Measurements from ENCODE around the gene GNL3. TPM values are rescaled to one million over a fixed set of nuclear protein-coding genes. Genes with fewer than 3 reads are reported as not detected.
A peak's percentile ranks its signal among the peaks of the same experiment; 100 is the strongest.

Gene GNL3
- polyA plus RNA-seq, 1 donor = 72.9 TPM

- no peak for DNase-seq
Measured at GRCh38 chr3:52689151-52689550, 3.3 kb downstream of the GNL3 start.

DNA sequence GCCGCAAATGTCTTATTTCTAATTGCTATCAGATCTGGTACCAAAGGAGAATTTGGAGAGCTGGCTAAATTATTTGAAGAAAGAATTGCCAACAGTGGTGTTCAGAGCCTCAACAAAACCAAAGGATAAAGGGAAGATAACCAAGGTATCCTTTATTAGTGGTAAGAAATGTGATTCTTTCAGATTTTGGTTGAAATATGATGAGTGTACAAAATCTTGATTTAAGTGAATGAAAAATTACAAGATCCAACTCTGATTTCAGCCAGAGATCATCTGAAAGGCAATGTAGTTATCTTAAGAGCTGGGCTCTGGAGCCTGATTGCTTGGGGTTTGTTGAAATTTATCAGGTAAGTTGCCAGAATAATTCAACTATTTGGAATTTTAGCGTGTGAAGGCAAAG is 4.7 kb downstream of the GNL3 start:
- DNase-seq = no peak

GRCh38 chr3:52693071-52693470 is 7.2 kb downstream of the GNL3 start:
- DNase-seq = no peak

DNA sequence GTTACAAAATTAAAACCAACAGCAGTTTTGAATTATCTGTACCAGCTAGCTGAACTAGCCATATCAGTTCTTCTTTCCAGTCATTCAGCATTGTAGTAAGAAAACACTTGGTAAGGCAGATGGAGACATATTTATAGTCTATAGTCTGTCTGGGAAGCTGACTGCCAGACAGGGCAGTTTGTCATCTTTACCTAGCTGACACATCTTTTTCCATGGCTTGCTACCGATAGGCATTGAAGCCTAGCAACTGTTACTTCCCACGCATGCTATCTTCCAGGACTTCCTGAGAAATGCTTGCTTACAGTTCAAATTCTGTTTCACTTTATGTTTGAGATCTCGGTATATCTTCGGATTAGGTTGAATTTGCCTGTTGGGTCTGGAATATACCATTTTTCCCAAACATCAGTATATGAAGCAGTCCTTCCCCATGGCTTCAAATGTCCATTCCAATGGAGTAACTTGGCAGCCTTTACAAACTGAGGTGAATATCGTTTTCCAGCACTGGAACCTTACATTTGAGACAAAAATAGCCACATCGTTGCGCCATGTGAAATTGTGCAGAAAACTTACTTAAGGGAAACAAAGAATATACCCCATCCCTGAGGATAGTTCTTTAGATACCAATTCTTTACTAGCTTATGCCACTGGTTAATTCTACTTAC is 8.8 kb downstream of the GNL3 start:
- DNase-seq = no peak

- no peak for DNase-seq
Measured at GRCh38 chr3:52695798-52696671, 10.2 kb downstream of the GNL3 start.

GRCh38 chr3:52696830-52697631 is 11.2 kb downstream of the GNL3 start:
- DNase-seq = no peak

GRCh38 chr3:52697632-52697965 is 11.8 kb downstream of the GNL3 start:
- no peak for DNase-seq

- no peak for DNase-seq
Measured at GRCh38 chr3:52703341-52703740, 17.5 kb downstream of the GNL3 start.

DNA sequence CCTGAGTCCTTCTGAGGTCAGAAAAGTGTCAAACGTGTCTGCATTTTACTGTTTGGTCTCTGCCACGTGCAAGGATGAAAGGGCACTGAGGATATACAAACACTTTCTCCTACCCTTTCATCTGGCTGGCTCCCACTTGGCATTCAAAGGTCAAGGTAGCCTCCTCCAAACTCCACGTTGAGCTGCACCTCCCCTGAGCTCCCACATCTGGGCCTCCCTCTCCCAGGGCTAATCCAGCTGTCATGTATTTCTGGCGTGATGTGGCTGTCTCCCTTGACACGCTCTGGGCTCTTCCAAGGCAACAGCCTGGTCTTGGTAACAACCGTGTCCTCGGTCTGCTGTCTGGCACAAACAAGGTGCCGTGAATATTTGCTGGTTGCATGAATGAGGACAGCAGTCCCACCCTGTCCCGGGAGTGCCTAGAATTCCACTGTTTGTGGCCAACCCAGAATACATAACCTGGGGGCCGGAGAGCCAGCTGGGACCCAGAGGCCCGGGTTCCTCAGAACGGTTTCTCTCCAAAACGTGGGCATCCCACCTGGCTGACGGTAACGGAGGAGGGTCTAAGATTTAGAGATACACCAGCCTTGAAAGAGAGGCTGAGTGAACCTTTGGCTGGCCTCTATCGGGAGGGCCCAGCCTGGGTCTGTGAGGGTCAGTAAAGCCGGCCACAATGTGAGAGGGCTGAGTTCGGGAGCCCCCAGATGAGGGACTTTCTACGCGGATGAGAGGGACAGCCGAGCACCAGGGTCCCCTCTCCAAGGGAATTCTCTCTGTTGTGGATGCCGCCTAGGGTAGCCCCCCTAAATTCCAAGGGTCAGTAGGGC is 19.0 kb downstream of the GNL3 start:
- DNase-seq = peak; percentile 50

DNA sequence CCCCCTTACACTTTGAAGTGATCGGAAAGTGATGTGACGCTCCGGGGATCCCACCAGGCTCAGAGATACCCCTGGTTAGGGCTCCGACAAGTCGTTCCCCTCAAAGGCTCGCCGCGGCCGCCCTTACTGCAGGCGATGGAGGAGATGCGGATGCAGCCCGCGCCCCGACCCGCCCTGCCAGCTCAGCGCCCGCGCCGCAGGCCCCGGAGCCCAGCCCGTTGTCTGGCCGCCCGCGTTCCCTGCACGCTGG is 19.5 kb downstream of the GNL3 start:
- no peak for DNase-seq

DNA sequence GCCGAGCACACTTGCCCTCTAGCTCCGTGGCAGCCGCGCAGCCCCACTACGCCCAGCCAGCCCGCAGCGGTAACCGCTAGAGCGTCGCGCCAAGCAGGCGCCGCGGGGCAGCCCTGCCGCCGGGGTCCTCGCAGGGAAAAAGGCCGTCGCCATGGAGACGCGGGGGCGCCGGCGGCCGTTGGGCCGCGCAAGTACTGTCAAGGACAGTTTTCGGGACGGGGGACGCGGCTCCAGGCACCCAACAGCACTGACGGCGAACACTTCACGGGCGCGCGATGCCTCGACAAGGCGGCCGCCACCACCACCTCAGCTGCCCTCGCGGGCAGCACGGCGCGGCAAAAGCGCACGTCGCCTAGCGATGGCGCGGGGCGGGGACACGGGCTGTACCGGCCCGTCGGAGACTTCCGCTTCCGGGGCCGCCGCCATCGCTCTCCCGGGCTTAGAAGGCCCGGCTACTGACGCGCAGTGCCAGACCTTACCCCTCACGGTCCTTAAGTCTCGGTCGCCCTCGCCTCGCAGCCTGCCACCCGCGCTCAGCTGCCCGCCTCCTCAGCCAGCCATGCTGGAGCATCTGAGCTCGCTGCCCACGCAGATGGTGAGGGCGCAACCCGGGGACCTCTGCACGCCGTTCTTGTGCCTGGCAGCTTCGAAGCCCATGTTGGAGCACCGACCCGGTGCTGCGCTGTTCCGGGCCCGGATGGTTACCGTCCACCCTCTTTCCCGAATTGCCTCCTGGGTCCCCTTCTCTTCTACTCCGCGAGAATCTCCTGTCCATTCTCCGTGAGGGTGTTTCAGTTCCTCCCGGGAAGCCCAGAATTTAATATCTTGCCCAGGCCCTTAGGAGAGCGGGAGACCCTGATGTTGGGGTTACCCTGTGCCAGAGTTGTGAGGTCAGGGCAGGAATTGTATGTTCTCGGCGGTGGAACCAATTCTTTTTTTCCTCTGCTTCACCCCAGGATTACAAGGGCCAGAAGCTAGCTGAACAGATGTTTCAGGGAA is 20.2 kb downstream of the GNL3 start, which contains the start of the genes GLT8D1 and SPCS1:
Gene GLT8D1, minus strand, starts transcription at position 104 of the 999 bp plus-strand sequence. CDS start 5,331 bp downstream, outside the sequence.
Gene SPCS1, plus strand, starts transcription at position 419 of the 999 bp plus-strand sequence. Its CDS starts 141 bp downstream, at position 560.
- DNase-seq = peak; percentile 94

DNA sequence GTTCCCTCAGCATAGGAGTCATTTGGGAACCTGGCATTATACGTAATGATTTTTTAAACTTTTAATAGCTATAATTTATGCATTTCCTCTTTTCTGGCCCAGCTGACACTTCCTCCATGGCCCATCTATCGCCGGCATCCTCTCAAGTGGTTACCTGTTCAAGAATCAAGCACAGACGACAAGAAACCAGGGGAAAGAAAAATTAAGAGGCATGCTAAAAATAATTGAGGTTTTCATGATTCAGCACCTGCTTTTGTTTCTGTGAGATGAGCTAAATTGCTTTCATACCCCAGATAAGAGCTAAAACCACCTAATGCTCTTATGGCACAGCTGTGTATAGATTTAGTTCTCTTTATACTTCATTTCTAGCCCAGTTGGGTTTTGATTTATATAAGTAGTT is 21.8 kb downstream of the GNL3 start:
- no peak for DNase-seq

DNA sequence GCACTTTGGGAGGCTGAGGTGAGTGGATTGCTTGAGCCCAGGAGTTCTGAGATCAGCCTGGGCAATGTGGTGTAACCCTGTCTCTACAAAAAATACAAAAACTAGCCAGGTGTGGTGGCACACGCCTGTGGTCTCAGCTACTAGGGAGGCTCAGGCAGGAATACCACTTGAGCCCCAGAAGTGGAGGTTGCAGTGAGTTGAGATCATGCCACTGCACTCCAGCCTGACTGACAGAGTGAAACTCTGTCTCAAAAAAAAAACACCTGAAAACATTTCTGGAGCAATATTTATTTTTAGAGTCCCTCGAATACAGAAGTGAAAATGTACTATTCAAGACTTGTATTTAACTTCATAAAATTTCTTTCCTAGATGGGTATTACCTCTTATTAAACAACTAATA is 24.7 kb downstream of the GNL3 start:
- no peak for DNase-seq

DNA sequence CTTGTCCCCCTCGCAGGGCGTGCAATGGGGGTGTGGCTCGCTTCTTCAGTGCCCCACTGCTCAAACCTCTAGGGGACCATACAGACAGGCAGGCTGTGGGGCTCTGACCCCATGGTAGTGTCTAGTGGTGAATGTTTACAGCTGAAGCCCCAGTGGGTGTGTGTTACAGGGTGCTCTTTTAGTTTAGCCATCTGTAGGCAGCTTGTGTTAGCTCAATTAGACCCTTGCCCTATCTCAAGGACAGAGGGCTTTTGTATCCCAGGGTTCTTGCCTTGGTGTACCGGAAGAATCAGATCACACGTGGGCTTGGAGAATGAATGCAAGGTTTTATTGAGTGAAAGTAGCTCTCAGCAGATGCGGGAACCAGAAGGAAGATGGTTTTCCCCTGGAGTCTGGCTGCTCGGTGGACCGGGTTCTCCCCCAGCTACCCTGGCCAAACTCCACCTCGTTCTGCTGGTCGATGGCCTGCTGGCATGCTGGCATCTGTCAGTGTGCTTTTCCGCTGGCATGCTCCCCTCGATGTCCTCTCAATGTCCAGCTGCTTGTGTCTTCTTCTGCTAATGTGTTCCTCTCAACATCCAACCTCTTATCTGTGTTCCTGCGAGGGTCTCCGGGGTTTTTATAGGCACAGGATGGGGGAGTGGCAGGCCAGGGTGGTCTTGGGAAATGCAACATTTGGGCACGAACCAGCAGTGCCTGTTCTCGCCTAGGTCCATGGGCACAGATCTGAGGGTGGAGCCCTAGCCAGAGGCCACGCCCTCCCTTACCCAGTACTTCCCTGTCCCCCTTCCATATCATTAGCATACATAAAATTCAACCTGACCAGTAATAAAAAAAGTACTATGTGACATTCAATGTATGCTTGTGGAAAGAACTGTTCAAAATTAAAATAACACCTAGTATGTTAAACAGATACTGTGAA is 26.7 kb downstream of the GNL3 start:
- no peak for DNase-seq

GRCh38 chr3:52714335-52715302 is 28.8 kb downstream of the GNL3 start:
- DNase-seq = no peak

- DNase-seq = no peak
Measured at GRCh38 chr3:52715714-52716305, 30.0 kb downstream of the GNL3 start.

DNA sequence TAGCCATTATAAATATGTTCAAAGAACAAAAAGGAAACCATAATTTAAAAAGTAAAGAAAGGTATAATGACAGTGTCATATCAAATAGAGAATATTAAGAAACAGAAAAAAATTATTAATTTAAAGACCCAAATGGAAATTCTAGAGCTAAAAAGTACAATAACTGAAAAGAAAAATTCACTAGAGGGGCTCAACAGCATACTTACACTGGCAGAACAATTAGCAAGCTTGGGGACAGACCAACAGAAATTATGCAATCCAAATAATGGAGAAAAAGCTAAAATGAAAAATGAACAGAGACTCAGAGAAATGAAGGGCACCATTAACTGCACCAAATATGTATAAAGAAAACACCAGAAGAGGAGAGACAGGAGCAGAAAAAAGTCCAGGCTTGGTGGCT is 33.8 kb downstream of the GNL3 start:
- no peak for DNase-seq

- DNase-seq = no peak
Measured at GRCh38 chr3:52721002-52721729, 35.3 kb downstream of the GNL3 start.

Measured in hindlimb muscle (tissue), 1 donor.